DMS53 (cell line): Measurements from ENCODE around the gene CTNS.

ENCODE experiments used
- DNase-seq: peaks from one replicate; lab custom pipeline; 2025; lab: John Stamatoyannopoulos, UW

CTNS gene

DNA sequence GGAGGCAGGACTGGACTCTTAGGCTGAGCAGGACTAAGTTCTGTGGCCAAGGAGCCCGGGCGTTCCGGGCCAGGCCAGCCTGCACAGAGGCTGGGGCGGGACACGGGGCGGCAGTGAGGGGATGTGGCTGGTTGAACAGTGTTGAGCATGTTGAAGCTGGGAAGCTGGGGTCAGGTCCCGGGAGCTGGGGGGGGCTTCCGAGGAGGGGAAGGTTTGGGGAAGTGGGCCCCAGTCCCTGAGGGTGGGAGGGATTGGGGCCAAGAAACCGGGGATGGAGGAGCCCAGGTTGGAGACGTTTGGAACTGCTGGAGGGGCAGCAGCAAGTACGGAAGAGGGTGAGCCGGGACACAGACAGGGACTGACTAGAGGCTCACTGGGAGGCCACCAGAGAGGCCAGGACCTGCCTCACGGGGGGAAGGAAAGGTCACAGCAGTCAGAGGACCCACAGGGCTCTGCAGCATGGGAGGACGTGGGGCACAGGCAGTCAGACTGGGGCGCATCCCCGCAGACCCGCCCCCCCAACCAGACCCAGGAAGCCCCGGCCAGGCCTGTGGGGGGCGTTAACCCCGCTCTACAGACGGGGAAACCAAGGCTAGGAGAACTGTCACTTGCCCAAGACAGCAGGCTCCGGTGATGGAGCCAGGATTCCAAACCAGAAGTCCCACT, 22.4 kb downstream of the CTNS start:
- no peak for DNase-seq

- peak; percentile 53 for DNase-seq
These were observed 23.1 kb downstream of the CTNS start for GRCh38 chr17:3659541-3660111.

DNA sequence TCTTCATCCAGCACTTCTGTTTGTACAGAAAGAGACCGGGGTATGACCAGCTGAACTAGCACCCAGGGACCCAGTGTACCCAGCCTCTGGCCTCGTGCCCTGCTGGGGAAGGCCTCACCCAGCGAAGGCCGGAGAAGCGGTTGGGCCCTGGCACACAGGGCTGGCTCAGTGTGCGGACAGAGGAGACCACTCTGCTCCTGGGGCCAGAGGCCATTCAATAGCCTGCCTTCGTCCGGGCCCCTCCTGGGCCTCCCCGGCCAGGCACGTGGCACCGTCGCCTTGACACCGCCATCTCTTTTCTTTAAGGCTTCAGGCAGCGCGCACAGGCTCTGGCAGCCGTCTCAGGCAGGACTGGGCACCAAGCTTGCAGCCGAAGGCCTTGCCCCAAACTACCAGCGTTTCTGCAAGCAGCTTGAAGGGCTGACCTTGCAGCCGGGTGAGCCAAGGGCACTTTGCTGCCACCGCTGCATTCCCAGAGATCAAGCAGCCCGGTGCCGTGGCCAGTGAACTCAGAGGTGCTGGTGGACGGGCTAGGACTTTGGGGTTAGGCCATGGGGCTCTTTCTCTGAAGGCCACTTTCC, 23.8 kb downstream of the CTNS start:
- DNase-seq, result no peak

GRCh38 chr17:3663102-3664011, 26.8 kb downstream of the CTNS start:
- DNase-seq, result no peak

DNA sequence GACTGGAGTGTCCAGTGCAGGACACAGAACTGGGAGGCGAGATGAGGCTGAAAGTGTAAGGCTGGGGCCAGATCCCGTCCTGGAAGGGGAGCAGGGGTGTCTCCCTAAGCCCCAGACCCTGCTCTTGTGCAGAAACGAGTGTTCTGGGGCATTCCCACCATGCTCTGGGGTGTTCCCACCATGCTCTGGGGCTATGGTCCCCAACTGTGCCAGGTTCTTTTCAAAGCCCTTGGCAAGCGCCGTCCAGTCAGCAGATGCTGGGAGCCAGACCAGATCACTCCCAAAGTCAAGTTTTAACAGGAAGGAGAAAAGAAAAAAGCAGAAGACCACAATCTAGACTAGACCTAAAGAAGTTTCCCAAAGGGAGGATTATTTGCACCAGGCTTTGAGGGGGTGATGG, 29.3 kb downstream of the CTNS start:
- no peak for DNase-seq

DNA sequence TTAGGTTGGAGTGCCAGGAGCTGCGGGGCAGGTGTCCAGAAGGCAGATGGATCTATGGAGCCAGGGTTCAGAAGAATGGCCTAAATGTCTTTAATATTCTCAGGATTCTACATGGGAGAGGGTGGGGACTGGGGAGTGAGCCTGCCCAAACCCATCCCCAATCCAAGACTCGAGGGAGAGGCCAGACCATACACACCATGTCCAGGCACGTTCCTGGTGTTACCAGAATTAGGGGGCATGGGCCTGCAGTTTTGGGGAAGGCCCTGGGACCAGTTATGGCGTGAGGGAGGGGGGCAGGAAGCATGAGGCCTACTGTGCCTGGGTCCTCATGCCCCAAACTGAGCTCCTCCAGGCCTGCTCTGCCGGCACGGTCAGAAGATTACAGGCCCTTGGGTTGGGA, 30.0 kb downstream of the CTNS start:
- DNase-seq, result no peak

DNA sequence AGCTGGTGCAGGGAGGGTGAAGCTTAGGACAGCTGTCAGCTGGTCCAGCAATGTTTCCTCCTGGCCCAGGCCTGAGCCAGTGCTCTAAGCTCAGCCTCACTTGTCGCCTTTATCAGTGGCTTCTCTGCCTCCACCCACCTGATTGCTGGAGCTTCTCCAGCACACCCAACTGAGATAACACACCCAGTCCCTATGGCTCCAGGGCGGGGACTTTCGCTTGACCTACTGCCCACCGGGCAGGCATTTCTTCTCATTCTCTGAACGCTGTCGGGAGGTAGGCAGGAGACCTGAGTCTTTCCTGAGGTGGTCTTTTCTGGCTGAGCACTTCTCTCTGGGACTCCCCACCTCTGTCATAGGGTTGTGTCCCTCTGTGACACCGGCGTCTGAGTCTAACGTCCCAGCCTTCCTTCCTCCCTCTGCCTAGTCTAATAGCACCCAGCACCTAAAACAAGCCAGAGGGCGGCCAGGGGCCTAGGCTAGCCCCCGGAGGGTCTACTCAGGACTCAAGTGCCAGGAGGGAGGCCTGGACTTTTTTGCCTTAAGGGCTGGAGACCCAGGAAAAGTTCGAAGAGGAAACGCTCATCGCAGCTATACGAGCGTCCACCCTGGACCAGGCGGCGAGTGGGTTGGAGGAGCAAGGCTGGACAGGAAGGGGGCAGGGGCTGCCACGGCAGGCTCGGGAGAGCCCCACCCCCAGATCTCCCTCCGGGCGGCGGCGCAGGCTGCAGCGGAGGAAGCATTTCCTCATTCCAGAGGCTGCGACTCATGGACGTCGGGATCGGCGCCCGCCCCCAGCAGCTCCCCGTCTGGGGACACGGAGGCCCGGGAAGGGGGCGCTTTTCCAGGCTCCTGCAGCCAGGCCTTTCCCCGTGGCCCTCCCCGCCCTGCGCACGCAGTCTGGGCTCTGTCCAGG, 31.1 kb downstream of the CTNS start:
- DNase-seq, result peak; percentile 89

DNA sequence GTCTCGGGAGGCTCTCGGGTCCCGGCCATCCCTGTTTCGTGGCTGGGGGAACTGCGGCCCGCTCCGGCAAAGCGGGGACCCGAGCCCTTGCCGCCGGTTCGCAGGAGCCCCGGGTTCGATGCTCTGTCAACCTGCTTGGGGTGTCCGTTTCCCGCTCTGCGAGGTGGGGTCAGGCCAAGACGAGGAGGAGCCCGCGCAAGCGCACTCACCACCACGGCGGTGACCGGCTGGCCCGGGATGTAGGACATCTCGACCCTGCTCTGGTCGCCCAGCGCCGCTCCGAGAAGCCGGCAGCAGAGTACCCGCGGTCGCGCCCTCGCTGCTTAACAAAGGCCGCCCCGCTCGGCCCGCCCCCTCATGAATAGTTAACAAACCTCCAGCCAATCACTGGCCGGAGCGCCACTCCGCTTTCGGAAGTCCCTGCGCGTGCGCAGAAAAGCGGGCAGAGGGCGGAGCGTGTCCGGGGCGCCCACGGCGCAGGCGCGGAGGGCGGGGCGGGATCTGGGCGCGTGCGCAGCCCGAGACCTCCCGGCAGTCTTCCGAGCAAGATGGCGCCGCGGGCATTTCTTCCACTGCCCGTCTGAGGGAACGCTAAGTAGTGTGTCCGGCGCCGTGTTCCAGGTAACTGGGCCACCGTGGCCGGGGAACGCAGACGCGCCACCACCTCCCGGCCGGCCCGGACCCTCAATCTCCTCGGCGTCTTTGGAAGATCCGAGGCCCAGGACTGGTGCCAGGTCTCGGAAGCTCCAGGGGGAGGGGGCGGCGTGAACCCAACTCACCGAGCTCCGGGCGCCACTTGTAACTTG, 31.9 kb downstream of the CTNS start, which contains the start of the genes EMC6 and TAX1BP3:
TSS of gene EMC6 (plus strand) at position 534 of the 806 bp plus-strand sequence. CDS start 335 bp downstream, outside the sequence.
TSS of gene TAX1BP3 (minus strand) at position 300 of the 806 bp plus-strand sequence. CDS start at position 248, 52 bp downstream.
- DNase-seq, result peak; percentile 98

- DNase-seq, result no peak
These were observed 32.5 kb downstream of the CTNS start for GRCh38 chr17:3669085-3669347.

DNA sequence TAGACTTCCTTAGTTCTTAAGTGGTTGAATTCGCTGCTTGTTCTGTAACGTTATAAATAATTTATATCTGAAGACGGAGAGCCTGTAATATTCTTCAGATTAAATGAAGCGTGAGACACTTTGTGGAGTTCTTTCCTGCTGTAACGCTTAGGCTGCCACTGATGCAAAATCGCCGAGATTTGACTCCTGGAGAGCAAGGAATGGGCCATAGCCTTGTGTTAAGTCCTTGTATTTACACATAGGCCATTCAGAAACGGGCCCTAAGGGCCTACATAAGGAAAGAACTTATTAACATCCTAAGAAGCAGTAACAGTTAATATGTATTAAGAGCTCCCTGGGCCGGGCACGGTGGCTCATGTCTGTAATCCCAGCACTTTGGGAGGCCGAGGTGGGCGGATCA, 33.0 kb downstream of the CTNS start:
- no peak for DNase-seq

GRCh38 chr17:3672571-3672970, 36.0 kb downstream of the CTNS start:
- no peak for DNase-seq

DNA sequence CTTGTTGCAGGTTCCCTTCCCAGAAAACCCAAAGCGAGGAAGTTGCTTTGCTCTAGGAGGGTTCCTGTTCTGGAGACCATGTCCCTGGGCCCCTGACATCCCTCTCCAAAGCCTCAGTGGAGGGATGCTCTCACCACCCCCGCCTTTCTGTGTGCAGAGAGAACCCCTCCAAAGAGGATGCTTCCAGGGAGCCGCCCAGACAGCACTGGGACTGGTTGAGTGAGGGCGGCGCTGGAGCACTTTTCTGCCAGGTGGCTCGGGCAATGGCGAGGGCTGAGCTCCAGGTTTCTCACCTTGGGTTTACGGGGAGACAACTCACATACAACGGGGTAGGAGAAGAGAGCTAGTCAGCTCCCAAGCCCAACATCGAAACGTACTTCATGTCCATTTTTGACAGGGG, 39.3 kb downstream of the CTNS start:
- no peak for DNase-seq

- DNase-seq, result no peak
These were observed 41.7 kb downstream of the CTNS start for GRCh38 chr17:3678095-3678820.

DNA sequence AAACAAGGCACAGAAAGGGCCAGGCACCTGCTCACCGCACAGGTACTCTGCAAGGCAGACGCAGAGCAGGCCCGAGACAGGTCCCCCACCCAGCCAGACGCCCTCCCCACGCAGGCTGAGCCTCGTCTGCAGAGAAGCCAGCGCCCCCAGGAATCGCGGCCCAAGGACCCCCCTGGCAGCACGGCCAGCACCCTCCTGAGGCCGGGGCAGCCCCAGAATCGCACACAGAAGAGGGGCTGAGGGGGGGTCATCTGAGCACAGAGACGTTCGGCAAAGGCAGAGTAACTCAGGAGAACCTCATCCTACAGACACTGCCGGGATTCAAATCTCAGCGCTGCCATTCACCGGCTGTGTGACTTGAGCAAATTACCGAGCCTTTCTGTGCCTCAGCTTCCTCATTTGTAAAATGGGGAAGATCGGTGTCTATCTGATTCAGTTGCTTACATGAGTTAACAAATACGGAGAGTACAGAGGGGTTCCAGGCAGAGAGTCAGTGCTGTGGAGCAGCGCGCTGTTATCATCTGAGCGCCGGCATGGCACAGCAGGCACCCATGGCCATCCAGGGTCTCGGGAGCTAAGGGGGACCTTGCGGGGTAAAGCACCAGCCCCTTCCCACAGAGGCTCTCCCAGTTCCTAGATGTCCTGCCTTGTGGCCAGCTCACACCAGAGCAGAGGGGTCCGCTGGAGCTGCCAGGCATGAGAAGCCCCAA, 42.4 kb downstream of the CTNS start:
- no peak for DNase-seq

DNA sequence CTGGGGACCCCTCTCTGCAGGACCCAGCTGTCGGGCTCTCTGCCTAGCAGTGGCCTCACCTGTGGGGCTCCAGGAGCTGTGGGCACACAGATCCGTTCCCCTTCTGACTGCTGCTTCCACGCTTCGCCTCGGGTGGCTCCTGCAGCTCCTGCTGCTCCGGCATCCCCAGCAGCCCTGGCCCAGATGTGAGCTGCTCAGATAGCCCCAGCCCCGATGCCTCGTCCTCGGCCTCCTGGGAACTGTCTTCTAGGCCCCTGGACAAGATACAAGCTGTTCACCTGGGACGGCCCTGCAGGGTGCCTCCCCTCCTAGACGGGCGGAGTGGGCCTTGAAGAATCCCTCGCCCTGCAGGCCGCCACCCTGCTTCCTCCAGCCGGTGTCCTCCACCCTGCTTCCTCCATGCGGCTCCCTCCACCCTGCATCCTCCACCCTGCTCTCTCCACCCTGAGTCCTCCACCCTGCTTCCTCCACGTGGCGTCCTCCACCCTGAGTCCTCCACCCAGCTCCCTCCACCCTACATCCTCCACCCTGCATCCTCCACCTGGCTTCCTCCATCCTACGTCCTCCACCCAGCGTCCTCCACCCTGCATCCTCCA, 43.1 kb downstream of the CTNS start:
- no peak for DNase-seq

DNA sequence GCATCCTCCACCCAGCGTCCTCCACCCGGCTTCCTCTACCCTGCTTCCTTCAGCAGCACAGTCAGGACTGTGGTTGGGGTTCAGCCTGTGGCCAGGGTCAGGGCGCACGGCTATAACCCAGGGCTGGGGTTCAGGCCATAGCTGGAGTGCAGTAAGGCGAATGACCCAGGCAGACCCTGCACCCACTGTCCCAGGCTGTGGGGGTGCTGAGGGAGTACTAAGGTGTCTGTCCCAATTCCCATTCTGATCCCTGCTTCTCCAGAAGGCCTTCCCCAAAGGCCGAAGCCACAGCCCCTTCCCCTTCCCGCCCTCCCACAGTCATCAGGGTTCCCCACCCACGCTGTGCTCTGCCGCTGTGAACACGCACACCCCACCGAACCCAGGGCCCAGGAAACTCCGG, 44.5 kb downstream of the CTNS start:
- DNase-seq, result no peak

DNA sequence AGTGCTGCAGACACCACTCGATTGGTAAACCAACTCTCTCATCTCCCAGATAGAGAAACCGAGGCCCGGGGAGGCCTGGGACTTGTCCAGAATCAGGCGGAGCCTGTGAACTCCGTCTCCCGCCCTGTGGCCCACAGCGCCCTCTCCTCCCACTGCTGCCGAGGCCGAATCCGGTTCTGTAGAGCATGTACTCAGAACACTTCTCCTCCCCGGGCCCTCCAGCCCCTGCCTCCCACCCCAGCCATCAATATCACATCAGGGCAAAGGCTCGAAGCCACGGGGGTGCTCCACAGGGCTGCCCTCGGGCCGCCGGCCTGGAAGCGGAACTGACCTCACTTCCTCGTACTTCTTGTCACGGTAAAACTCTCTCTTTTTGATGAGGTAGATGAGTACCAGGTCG, 45.0 kb downstream of the CTNS start:
- no peak for DNase-seq

GRCh38 chr17:3682033-3682432, 45.5 kb downstream of the CTNS start:
- DNase-seq, result no peak

DNA sequence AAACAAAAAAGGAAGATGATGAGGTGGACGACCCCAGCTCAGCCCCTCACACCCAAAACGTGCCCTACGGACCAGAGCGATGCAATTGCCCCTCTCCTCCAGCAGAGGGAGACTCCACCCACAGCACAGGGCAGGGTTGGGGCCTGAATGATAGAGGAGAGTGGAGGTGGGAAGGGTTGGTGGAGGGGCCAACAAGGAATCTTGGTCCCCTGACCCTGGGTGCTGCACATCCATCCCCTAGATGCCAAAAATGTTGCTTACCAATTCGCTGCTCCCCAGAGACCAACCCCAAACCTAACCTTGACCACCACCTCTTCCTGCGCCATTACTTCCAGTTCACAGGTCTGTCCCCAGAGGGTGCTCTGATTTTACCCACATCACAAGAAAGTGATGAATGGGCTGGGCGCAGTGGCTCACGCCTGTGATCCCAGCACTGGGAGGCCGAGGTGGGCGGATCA, 46.5 kb downstream of the CTNS start:
- peak; percentile 54 for DNase-seq
